Measurements from ENCODE around the gene TNRC6B. TPM values are rescaled to one million over a fixed set of nuclear protein-coding genes. Genes with fewer than 3 reads are reported as not detected.

The TNRC6B gene
- total RNA-seq, 1 donor: 89.7 TPM

GRCh38 chr22:40237241-40237640 lies 59.5 kb downstream of the TNRC6B start:
- H3K4me3 ChIP-seq (ENCODE audit: low read length): no peak overlapping the region
- H3K9me3 ChIP-seq (ENCODE audit: low read depth, low read length): no peaks in the 10 kb centered on the region
- H3K4me1 ChIP-seq (ENCODE audit: insufficient read depth, low read length): peaks cover 37% of the 10 kb centered on the region
- no peaks in the 10 kb centered on the region for H3K27me3 ChIP-seq (ENCODE audit: insufficient read depth, low read length)

- H3K4me1 ChIP-seq (ENCODE audit: insufficient read depth, low read length): peaks cover 44% of the 10 kb centered on the region
Measured at GRCh38 chr22:40237788-40238424, 60.2 kb downstream of the TNRC6B start.

GRCh38 chr22:40238425-40239344 lies 61.0 kb downstream of the TNRC6B start:
- Histone ChIP-seq H3K4me1 (ENCODE audit: insufficient read depth, low read length) (peaks cover 52% of the 10 kb centered on the region), H3K9me3 (ENCODE audit: low read depth, low read length) (no peaks in the 10 kb centered on the region), H3K4me3 (ENCODE audit: low read length) (no peak overlapping the region), H3K27me3 (ENCODE audit: insufficient read depth, low read length) (no peaks in the 10 kb centered on the region)

More at GRCh38 chr22:40237788-40238424, 60.2 kb downstream of the TNRC6B start:
- H3K4me3 ChIP-seq (ENCODE audit: low read length): no peak overlapping the region
- H3K9me3 ChIP-seq (ENCODE audit: low read depth, low read length): no peaks in the 10 kb centered on the region
- H3K27me3 ChIP-seq (ENCODE audit: insufficient read depth, low read length): no peaks in the 10 kb centered on the region

GRCh38 chr22:40239345-40239683 lies 61.6 kb downstream of the TNRC6B start:
- Histone ChIP-seq H3K4me1 (ENCODE audit: insufficient read depth, low read length) (peaks cover 58% of the 10 kb centered on the region), H3K27me3 (ENCODE audit: insufficient read depth, low read length) (no peaks in the 10 kb centered on the region), H3K4me3 (ENCODE audit: low read length) (no peak overlapping the region), H3K9me3 (ENCODE audit: low read depth, low read length) (no peaks in the 10 kb centered on the region)

- no peaks in the 10 kb centered on the region for H3K27me3 ChIP-seq (ENCODE audit: insufficient read depth, low read length)
- H3K9me3 ChIP-seq (ENCODE audit: low read depth, low read length): no peaks in the 10 kb centered on the region
- H3K4me3 ChIP-seq (ENCODE audit: low read length): no peak overlapping the region
- H3K4me1 ChIP-seq (ENCODE audit: insufficient read depth, low read length): peaks cover 62% of the 10 kb centered on the region
Measured at GRCh38 chr22:40240160-40240559, 62.4 kb downstream of the TNRC6B start.

- Histone ChIP-seq H3K9me3 (ENCODE audit: low read depth, low read length) (no peaks in the 10 kb centered on the region), H3K27me3 (ENCODE audit: insufficient read depth, low read length) (no peaks in the 10 kb centered on the region), H3K4me3 (ENCODE audit: low read length) (no peak overlapping the region), H3K4me1 (ENCODE audit: insufficient read depth, low read length) (peaks cover 62% of the 10 kb centered on the region)
Measured at GRCh38 chr22:40240686-40241085, 63.0 kb downstream of the TNRC6B start.

- Histone ChIP-seq H3K27me3 (ENCODE audit: insufficient read depth, low read length) (no peaks in the 10 kb centered on the region), H3K4me1 (ENCODE audit: insufficient read depth, low read length) (peaks cover 62% of the 10 kb centered on the region), H3K9me3 (ENCODE audit: low read depth, low read length) (no peaks in the 10 kb centered on the region), H3K4me3 (ENCODE audit: low read length) (no peak overlapping the region)
Measured at GRCh38 chr22:40241200-40241763, 63.6 kb downstream of the TNRC6B start.

- H3K9me3 ChIP-seq (ENCODE audit: low read depth, low read length): no peaks in the 10 kb centered on the region
- peaks cover 63% of the 10 kb centered on the region for H3K4me1 ChIP-seq (ENCODE audit: insufficient read depth, low read length)
Measured at GRCh38 chr22:40243891-40244290, 66.2 kb downstream of the TNRC6B start.

GRCh38 chr22:40244586-40244985 lies 66.9 kb downstream of the TNRC6B start:
- H3K4me1 ChIP-seq (ENCODE audit: insufficient read depth, low read length): peaks cover 57% of the 10 kb centered on the region
- H3K4me3 ChIP-seq (ENCODE audit: low read length): no peak overlapping the region

More at GRCh38 chr22:40243891-40244290, 66.2 kb downstream of the TNRC6B start:
- Histone ChIP-seq H3K27me3 (ENCODE audit: insufficient read depth, low read length) (no peaks in the 10 kb centered on the region), H3K4me3 (ENCODE audit: low read length) (no peak overlapping the region)

GRCh38 chr22:40247976-40248375 lies 70.3 kb downstream of the TNRC6B start:
- Histone ChIP-seq H3K9me3 (ENCODE audit: low read depth, low read length) (no peaks in the 10 kb centered on the region), H3K27me3 (ENCODE audit: insufficient read depth, low read length) (no peaks in the 10 kb centered on the region), H3K4me3 (ENCODE audit: low read length) (no peak overlapping the region), H3K4me1 (ENCODE audit: insufficient read depth, low read length) (peaks cover 37% of the 10 kb centered on the region)

More at GRCh38 chr22:40244586-40244985, 66.9 kb downstream of the TNRC6B start:
- no peaks in the 10 kb centered on the region for H3K9me3 ChIP-seq (ENCODE audit: low read depth, low read length)
- no peaks in the 10 kb centered on the region for H3K27me3 ChIP-seq (ENCODE audit: insufficient read depth, low read length)

GRCh38 chr22:40249286-40249685 lies 71.6 kb downstream of the TNRC6B start:
- H3K9me3 ChIP-seq (ENCODE audit: low read depth, low read length): no peaks in the 10 kb centered on the region
- peaks cover 24% of the 10 kb centered on the region for H3K4me1 ChIP-seq (ENCODE audit: insufficient read depth, low read length)
- H3K27me3 ChIP-seq (ENCODE audit: insufficient read depth, low read length): no peaks in the 10 kb centered on the region

GRCh38 chr22:40250608-40251007 lies 72.9 kb downstream of the TNRC6B start:
- Histone ChIP-seq H3K27me3 (ENCODE audit: insufficient read depth, low read length) (no peaks in the 10 kb centered on the region), H3K4me3 (ENCODE audit: low read length) (no peak overlapping the region), H3K4me1 (ENCODE audit: insufficient read depth, low read length) (peaks cover 19% of the 10 kb centered on the region), H3K9me3 (ENCODE audit: low read depth, low read length) (no peaks in the 10 kb centered on the region)

More at GRCh38 chr22:40249286-40249685, 71.6 kb downstream of the TNRC6B start:
- no peak overlapping the region for H3K4me3 ChIP-seq (ENCODE audit: low read length)

- Histone ChIP-seq H3K9me3 (ENCODE audit: low read depth, low read length) (no peaks in the 10 kb centered on the region), H3K4me1 (ENCODE audit: insufficient read depth, low read length) (peaks cover 19% of the 10 kb centered on the region), H3K27me3 (ENCODE audit: insufficient read depth, low read length) (no peaks in the 10 kb centered on the region), H3K4me3 (ENCODE audit: low read length) (no peak overlapping the region)
Measured at GRCh38 chr22:40251106-40251505, 73.4 kb downstream of the TNRC6B start.

GRCh38 chr22:40252146-40252545 lies 74.4 kb downstream of the TNRC6B start:
- H3K9me3 ChIP-seq (ENCODE audit: low read depth, low read length): no peaks in the 10 kb centered on the region
- no peaks in the 10 kb centered on the region for H3K27me3 ChIP-seq (ENCODE audit: insufficient read depth, low read length)
- H3K4me1 ChIP-seq (ENCODE audit: insufficient read depth, low read length): peaks cover 13% of the 10 kb centered on the region
- no peak overlapping the region for H3K4me3 ChIP-seq (ENCODE audit: low read length)

GRCh38 chr22:40256516-40256915 lies 78.8 kb downstream of the TNRC6B start:
- Histone ChIP-seq H3K4me3 (ENCODE audit: low read length) (no peak overlapping the region), H3K27me3 (ENCODE audit: insufficient read depth, low read length) (no peaks in the 10 kb centered on the region), H3K4me1 (ENCODE audit: insufficient read depth, low read length) (no peaks in the 10 kb centered on the region), H3K9me3 (ENCODE audit: low read depth, low read length) (no peaks in the 10 kb centered on the region)
